Ishikawa (cell line): ENCODE measurements around the gene FOXA1.

ENCODE experiments used
- EP300 ChIP-seq: IDR thresholded peaks from 2 replicates; pipeline ENCODE4 v1.6.1; 2012; ENCODE audit warnings: borderline replicate concordance
- TAF1 ChIP-seq: IDR thresholded peaks from 2 replicates; pipeline ENCODE4 v1.6.1; 2012; ENCODE audit warnings: low read depth, mild to moderate bottlenecking
- TF ChIP-seq, protein P1 (sequence below): IDR thresholded peaks from 2 replicates; pipeline ENCODE4 v1.6.1; 2012; ENCODE audit warnings: low read depth, mild to moderate bottlenecking

DNA sequence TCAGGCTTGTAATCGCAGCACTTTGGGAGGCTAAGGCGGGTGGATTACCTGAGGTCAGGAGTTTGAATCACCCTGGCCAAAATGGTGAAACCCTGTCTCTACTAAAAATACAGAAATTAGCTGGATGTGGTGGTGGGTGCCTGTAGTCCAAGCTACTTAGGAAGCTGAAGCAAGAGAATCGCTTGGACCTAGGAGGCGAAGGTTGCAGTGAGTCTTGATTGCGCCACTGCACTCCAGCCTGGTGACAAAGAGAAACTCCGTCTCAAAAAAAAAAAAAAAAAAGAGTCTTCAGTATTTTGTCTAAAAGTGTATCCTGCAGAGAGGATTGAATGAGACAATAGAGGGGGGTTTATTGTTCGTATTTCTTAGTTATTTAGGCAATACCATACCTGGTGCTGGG is 25.3 kb downstream of the FOXA1 start:
- TF ChIP-seq EP300: no peak
- no peak for TF ChIP-seq TAF1
- TF ChIP-seq, protein P1, sequence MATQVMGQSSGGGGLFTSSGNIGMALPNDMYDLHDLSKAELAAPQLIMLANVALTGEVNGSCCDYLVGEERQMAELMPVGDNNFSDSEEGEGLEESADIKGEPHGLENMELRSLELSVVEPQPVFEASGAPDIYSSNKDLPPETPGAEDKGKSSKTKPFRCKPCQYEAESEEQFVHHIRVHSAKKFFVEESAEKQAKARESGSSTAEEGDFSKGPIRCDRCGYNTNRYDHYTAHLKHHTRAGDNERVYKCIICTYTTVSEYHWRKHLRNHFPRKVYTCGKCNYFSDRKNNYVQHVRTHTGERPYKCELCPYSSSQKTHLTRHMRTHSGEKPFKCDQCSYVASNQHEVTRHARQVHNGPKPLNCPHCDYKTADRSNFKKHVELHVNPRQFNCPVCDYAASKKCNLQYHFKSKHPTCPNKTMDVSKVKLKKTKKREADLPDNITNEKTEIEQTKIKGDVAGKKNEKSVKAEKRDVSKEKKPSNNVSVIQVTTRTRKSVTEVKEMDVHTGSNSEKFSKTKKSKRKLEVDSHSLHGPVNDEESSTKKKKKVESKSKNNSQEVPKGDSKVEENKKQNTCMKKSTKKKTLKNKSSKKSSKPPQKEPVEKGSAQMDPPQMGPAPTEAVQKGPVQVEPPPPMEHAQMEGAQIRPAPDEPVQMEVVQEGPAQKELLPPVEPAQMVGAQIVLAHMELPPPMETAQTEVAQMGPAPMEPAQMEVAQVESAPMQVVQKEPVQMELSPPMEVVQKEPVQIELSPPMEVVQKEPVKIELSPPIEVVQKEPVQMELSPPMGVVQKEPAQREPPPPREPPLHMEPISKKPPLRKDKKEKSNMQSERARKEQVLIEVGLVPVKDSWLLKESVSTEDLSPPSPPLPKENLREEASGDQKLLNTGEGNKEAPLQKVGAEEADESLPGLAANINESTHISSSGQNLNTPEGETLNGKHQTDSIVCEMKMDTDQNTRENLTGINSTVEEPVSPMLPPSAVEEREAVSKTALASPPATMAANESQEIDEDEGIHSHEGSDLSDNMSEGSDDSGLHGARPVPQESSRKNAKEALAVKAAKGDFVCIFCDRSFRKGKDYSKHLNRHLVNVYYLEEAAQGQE: no peak
